Measurements from ENCODE around the gene ZBTB34.

The ZBTB34 gene

GRCh38 chr9:126915846-126916543, 55.6 kb downstream of the ZBTB34 start:
- FAIRE-seq (no peak), DNase-seq (ENCODE audit: insufficient read length, low spot score) (no peak)
- TF ChIP-seq CTCF (IDR thresholded peaks at IDR 0.05; ENCODE audit: insufficient read depth, missing control alignments): no peak

- DNase-seq (ENCODE audit: insufficient read length, low spot score) (no peak), FAIRE-seq (no peak)
- TF ChIP-seq CTCF (IDR thresholded peaks at IDR 0.05; ENCODE audit: insufficient read depth, missing control alignments): no peak
Observed at GRCh38 chr9:126916909-126917308, 56.5 kb downstream of the ZBTB34 start.

GRCh38 chr9:126919193-126919592, 58.8 kb downstream of the ZBTB34 start:
- DNase-seq (ENCODE audit: insufficient read length, low spot score) (no peak), FAIRE-seq (no peak)
- TF ChIP-seq CTCF (IDR thresholded peaks at IDR 0.05; ENCODE audit: insufficient read depth, missing control alignments): no peak

- no peak for TF ChIP-seq CTCF (IDR thresholded peaks at IDR 0.05; ENCODE audit: insufficient read depth, missing control alignments)
- FAIRE-seq (no peak), DNase-seq (ENCODE audit: insufficient read length, low spot score) (no peak)
Observed at GRCh38 chr9:126925876-126926275, 65.4 kb downstream of the ZBTB34 start.

- no peak for TF ChIP-seq CTCF (IDR thresholded peaks at IDR 0.05; ENCODE audit: insufficient read depth, missing control alignments)
- DNase-seq (ENCODE audit: insufficient read length, low spot score): no peak
- no peak for FAIRE-seq
Observed at GRCh38 chr9:126926364-126926763, 65.9 kb downstream of the ZBTB34 start.

GRCh38 chr9:126927419-126927818, 67.0 kb downstream of the ZBTB34 start:
- DNase-seq (ENCODE audit: insufficient read length, low spot score) (no peak), FAIRE-seq (no peak)
- TF ChIP-seq CTCF (IDR thresholded peaks at IDR 0.05; ENCODE audit: insufficient read depth, missing control alignments): no peak

GRCh38 chr9:126932871-126933321, 72.5 kb downstream of the ZBTB34 start:
- no peak for TF ChIP-seq CTCF (IDR thresholded peaks at IDR 0.05; ENCODE audit: insufficient read depth, missing control alignments)
- no peak for FAIRE-seq
- no peak for DNase-seq (ENCODE audit: insufficient read length, low spot score)

Measured in D721Med (cell line).